Vagina (tissue), 2 donors: ENCODE measurements around the gene VOPP1.

Experiments used
- CTCF ChIP-seq, 3 experiments: fragments of 450-650 bp in 2 of 3; fragments of 200-600 bp in 1 of 3; sonication (generic) in 1 of 3; IDR thresholded peaks; one replicate each; pipeline ENCODE4 v1.5.1; 2017 to 2019; ENCODE audit warnings: antibody characterized with exemption in 3 of 3, mild to moderate bottlenecking in 2 of 3, moderate library complexity in 2 of 3
- POLR2A ChIP-seq, 2 donors: fragments of 450-650 bp; IDR thresholded peaks; one replicate each; pipeline ENCODE4 v1.6.1; 2017; ENCODE audit warnings: antibody characterized with exemption in 2 of 2, mild to moderate bottlenecking in 2 of 2, moderate library complexity in 2 of 2
- POLR2AphosphoS5 ChIP-seq, 2 donors: sonication (generic); formaldehyde crosslinking; IDR thresholded peaks; one replicate each; pipeline ENCODE4 v1.9.0; 2017; ENCODE audit warnings: antibody characterized with exemption in 2 of 2, mild to moderate bottlenecking in 2 of 2, low read depth in 1 of 2; ENCODE audit not compliant: insufficient read depth in 1 of 2

GRCh38 chr7:55535617-55536016 is 36.7 kb downstream of the VOPP1 start:
- TF ChIP-seq POLR2A (IDR thresholded peaks at IDR 0.05) (no peak), CTCF (IDR thresholded peaks at IDR 0.05) (no peak), POLR2AphosphoS5 (IDR thresholded peaks at IDR 0.05; ENCODE audit: insufficient read depth in 1 of 2, low read depth in 1 of 2) (no peak)
